Common myeloid progenitor, CD34-positive (primary cell): Measurements from ENCODE around the gene TACR2.
A peak's percentile ranks its signal among the peaks of the same experiment; 100 is the strongest.

Experiments
- CTCF ChIA-PET: fragments of 350-600 bp; sonication (Branson Sonifier 250); formaldehyde crosslinking; loops from one replicate; lab custom pipeline; 2021; ENCODE audit warnings: antibody characterized with exemption; lab: Charles Lee
- POLR2A ChIA-PET: fragments of 350-600 bp; sonication (Branson Sonifier 250); formaldehyde crosslinking; loops from one replicate; lab custom pipeline; 2021; ENCODE audit warnings: antibody characterized with exemption; lab: Charles Lee
- DNase-seq, 3 donors: peaks; one replicate each; pipeline versions ENCODE4 v3.0.0 to v3.0.0-alpha.2; 2013
- H3K27ac ChIP-seq, 2 experiments: 1 replicate in 1 of 2; 2 replicates in 1 of 2; pipeline ENCODE4 v1.7.0; 2013; ENCODE audit warnings: inconsistent platforms in 2 of 2, low read length in 2 of 2, mild to moderate bottlenecking in 2 of 2, low read depth in 1 of 2, moderate library complexity in 1 of 2; ENCODE audit not compliant: severe bottlenecking in 2 of 2, insufficient read depth in 1 of 2, poor library complexity in 1 of 2
- H3K27me3 ChIP-seq, 5 experiments: replicated peaks in 2 of 5; 1 replicate in 3 of 5; 2 replicates in 2 of 5; pipeline versions ENCODE4 v1.6.1 to v1.7.0; 2013; ENCODE audit warnings: low read length in 4 of 5, mild to moderate bottlenecking in 2 of 5, moderate library complexity in 2 of 5, inconsistent platforms in 1 of 5; ENCODE audit not compliant: insufficient read depth in 5 of 5, control insufficient read depth in 4 of 5
- H3K36me3 ChIP-seq, 4 experiments: 1 replicate in 2 of 4; 2 replicates in 2 of 4; pipeline versions ENCODE4 v1.6.1 to v1.7.0; 2013; ENCODE audit warnings: low read length in 3 of 4, control low read depth in 1 of 4, mild to moderate bottlenecking in 1 of 4; ENCODE audit not compliant: control insufficient read depth in 4 of 4, insufficient read depth in 4 of 4
- H3K4me1 ChIP-seq, 4 experiments: 1 replicate in 3 of 4; 2 replicates in 1 of 4; pipeline versions ENCODE4 v1.6.1 to v1.7.1; 2013; ENCODE audit warnings: low read length in 3 of 4, mild to moderate bottlenecking in 3 of 4, control low read depth in 1 of 4, inconsistent platforms in 1 of 4, moderate library complexity in 1 of 4; ENCODE audit not compliant: control insufficient read depth in 4 of 4, insufficient read depth in 4 of 4; ENCODE audit errors: control extremely low read depth in 1 of 4
- H3K4me3 ChIP-seq, 7 experiments: 1 replicate in 4 of 7; 2 replicates in 3 of 7; pipeline versions ENCODE4 v1.5.1 to v1.7.0; 2013; ENCODE audit warnings: mild to moderate bottlenecking in 7 of 7, low read length in 6 of 7, moderate library complexity in 6 of 7, inconsistent platforms in 2 of 7, low read depth in 2 of 7, control low read depth in 1 of 7; ENCODE audit not compliant: insufficient read depth in 4 of 7, control insufficient read depth in 1 of 7; ENCODE audit errors: extremely low read depth in 1 of 7
- H3K9me3 ChIP-seq, 5 experiments: 1 replicate in 4 of 5; 2 replicates in 1 of 5; pipeline versions ENCODE4 v1.6.1 to v1.7.1; 2013; ENCODE audit warnings: low read length in 4 of 5, mild to moderate bottlenecking in 2 of 5, inconsistent platforms in 1 of 5, low read depth in 1 of 5, moderate library complexity in 1 of 5; ENCODE audit not compliant: control insufficient read depth in 4 of 5, insufficient read depth in 2 of 5; ENCODE audit errors: control extremely low read depth in 1 of 5
- WGBS: methylation state at CpG from one replicate; pipeline ENCODE4 v1.1.5; 2013; ENCODE audit not compliant: insufficient coverage; 5-methylcytosine and 5-hydroxymethylcytosine counted together

The TACR2 gene

GRCh38 chr10:69379800-69380199, 36.9 kb downstream of the TACR2 start:
- no peak overlapping the region for H3K4me3 ChIP-seq
- CTCF ChIA-PET: no interaction called here
- POLR2A ChIA-PET: no interaction called here
- no peaks in the 10 kb centered on the region for H3K27me3 ChIP-seq
- peaks cover 13 to 69% (median 52%) of the 10 kb centered on the region in 4 experiments for H3K36me3 ChIP-seq
- peaks cover 0 to 8% (median 3%) of the 10 kb centered on the region in 4 experiments for H3K4me1 ChIP-seq
- no peaks in the 10 kb centered on the region for H3K9me3 ChIP-seq
- no peak overlapping the region for H3K27ac ChIP-seq
- WGBS: 98% methylated on average over 16 of the region's 16 CpGs
- no peak for DNase-seq

GRCh38 chr10:69377933-69378332, 38.8 kb downstream of the TACR2 start:
- POLR2A ChIA-PET: no interaction called here
- Histone ChIP-seq H3K27me3 (no peaks in the 10 kb centered on the region), H3K36me3 (peaks cover 16 to 67% (median 44%) of the 10 kb centered on the region in 4 experiments), H3K9me3 (no peaks in the 10 kb centered on the region), H3K27ac (no peak overlapping the region), H3K4me3 (no peak overlapping the region), H3K4me1 (peaks cover 0 to 8% (median 3%) of the 10 kb centered on the region in 4 experiments)
- CTCF ChIA-PET: interaction anchor here (1.2 kb wide), 1 partner anchor 23 kb away, joined by 3 read pairs; no protein-coding TSS in a partner anchor
- DNase-seq: no peak
- 100% methylated on average over 1 of the region's 3 CpGs for WGBS

- H3K36me3 ChIP-seq: peaks cover 18 to 64% (median 41%) of the 10 kb centered on the region in 4 experiments
- DNase-seq: no peak
- H3K27ac ChIP-seq: no peak overlapping the region
- WGBS: 97% methylated on average over 5 of the region's 6 CpGs
- H3K4me3 ChIP-seq: no peak overlapping the region
- no peaks in the 10 kb centered on the region for H3K9me3 ChIP-seq
- H3K4me1 ChIP-seq: peaks cover 0 to 8% (median 3%) of the 10 kb centered on the region in 4 experiments
- ChIA-PET POLR2A (no interaction called here), CTCF (interaction anchor here (1.8 kb wide), 1 partner anchor 59 kb away, joined by 6 read pairs; no protein-coding TSS in a partner anchor)
- no peaks in the 10 kb centered on the region for H3K27me3 ChIP-seq
These were observed 39.5 kb downstream of the TACR2 start for GRCh38 chr10:69377191-69377590.

- Histone ChIP-seq H3K27ac (no peak overlapping the region), H3K4me1 (peaks cover 0 to 8% (median 3%) of the 10 kb centered on the region in 4 experiments), H3K4me3 (no peak overlapping the region), H3K36me3 (peaks cover 18 to 68% (median 45%) of the 10 kb centered on the region in 4 experiments), H3K27me3 (no peaks in the 10 kb centered on the region), H3K9me3 (no peaks in the 10 kb centered on the region)
- DNase-seq: no peak
- WGBS: over 99% methylated on average over 10 of the region's 11 CpGs
- ChIA-PET CTCF (interaction anchor here (1.2 to 2.2 kb wide), 4 partner anchors 9 to 138 kb away, joined by 3 to 7 read pairs (median 5); no protein-coding TSS in a partner anchor), POLR2A (no interaction called here)
These were observed 40.1 kb downstream of the TACR2 start for GRCh38 chr10:69376662-69377061.

GRCh38 chr10:69375307-69376151, 41.2 kb downstream of the TACR2 start:
- 47% methylated on average over 18 of the region's 19 CpGs for WGBS
- Histone ChIP-seq H3K4me1 (peaks cover 0 to 8% (median 3%) of the 10 kb centered on the region in 4 experiments), H3K9me3 (no peaks in the 10 kb centered on the region), H3K36me3 (peaks cover 21 to 74% (median 49%) of the 10 kb centered on the region in 4 experiments), H3K4me3 (no peak overlapping the region), H3K27ac (no peak overlapping the region), H3K27me3 (no peaks in the 10 kb centered on the region)
- POLR2A ChIA-PET: no interaction called here
- CTCF ChIA-PET: interaction anchor here (1.1 to 2.2 kb wide), 7 partner anchors 10 to 137 kb away, joined by 3 to 7 read pairs (median 3); no protein-coding TSS in a partner anchor
- DNase-seq: peak; percentile 22 to 80 (median 67)

GRCh38 chr10:69374931-69375306, 41.8 kb downstream of the TACR2 start:
- no peaks in the 10 kb centered on the region for H3K27me3 ChIP-seq
- ChIA-PET CTCF (interaction anchor here (1.2 to 2.2 kb wide), 2 partner anchors 18 to 136 kb away, joined by 3 to 7 read pairs; no protein-coding TSS in a partner anchor), POLR2A (no interaction called here)
- peaks cover 0 to 8% (median 3%) of the 10 kb centered on the region in 4 experiments for H3K4me1 ChIP-seq
- H3K36me3 ChIP-seq: peaks cover 20 to 74% (median 49%) of the 10 kb centered on the region in 4 experiments
- H3K9me3 ChIP-seq: no peaks in the 10 kb centered on the region
- H3K27ac ChIP-seq: no peak overlapping the region
- 97% methylated on average over 2 of the region's 2 CpGs for WGBS
- DNase-seq: no peak
- H3K4me3 ChIP-seq: no peak overlapping the region

GRCh38 chr10:69374242-69374641, 42.5 kb downstream of the TACR2 start:
- Histone ChIP-seq H3K36me3 (peaks cover 20 to 72% (median 47%) of the 10 kb centered on the region in 4 experiments), H3K9me3 (no peaks in the 10 kb centered on the region), H3K4me3 (no peak overlapping the region), H3K27ac (no peak overlapping the region), H3K4me1 (peaks cover 0 to 8% (median 3%) of the 10 kb centered on the region in 4 experiments), H3K27me3 (no peaks in the 10 kb centered on the region)
- CTCF ChIA-PET: interaction anchor here (1.6 to 2.2 kb wide), 2 partner anchors 19 to 136 kb away, joined by 3 to 7 read pairs; no protein-coding TSS in a partner anchor
- DNase-seq: no peak
- WGBS: 96% methylated on average over 13 of the region's 13 CpGs
- POLR2A ChIA-PET: no interaction called here
